Testis (tissue), 3 donors: ENCODE measurements around the gene ZNF561. TPM values are rescaled to one million over a fixed set of nuclear protein-coding genes. Genes with fewer than 3 reads are reported as not detected.
"Not testable (repeated sequence)": the region's sequence is repeated elsewhere in the genome, so short reads cannot be mapped to it uniquely, and the experiment has no call there.

Experiments
- DNase-seq: peaks from one replicate; pipeline ENCODE4 v3.0.0-alpha.2; 2019
- H3K27ac ChIP-seq, 2 donors: fragments of 200-600 bp; sonication (generic); one replicate each; pipeline ENCODE4 v1.5.1; 2019
- H3K27me3 ChIP-seq: fragments of 200-600 bp; sonication (generic); one replicate; pipeline ENCODE4 v1.5.1; 2019
- H3K36me3 ChIP-seq: fragments of 200-600 bp; sonication (generic); one replicate; pipeline ENCODE4 v1.5.1; 2017; ENCODE audit warnings: low read depth; ENCODE audit errors: missing control alignments
- H3K4me1 ChIP-seq: fragments of 200-600 bp; sonication (generic); one replicate; pipeline ENCODE4 v1.5.1; 2019
- H3K4me3 ChIP-seq, 2 donors: fragments of 200-600 bp; sonication (generic); one replicate each; pipeline ENCODE4 v1.5.1; 2017 to 2019
- H3K9me3 ChIP-seq: fragments of 200-600 bp; sonication (generic); one replicate; pipeline ENCODE4 v1.5.1; 2017
- POLR2A ChIP-seq: fragments of 450-650 bp; IDR thresholded peaks from one replicate; pipeline ENCODE4 v1.6.1; 2017; ENCODE audit warnings: antibody characterized with exemption, mild to moderate bottlenecking, moderate library complexity
- WGBS, 2 donors: methylation state at CpG; one replicate each; pipeline ENCODE4 v1.1.5; 2018; 5-methylcytosine and 5-hydroxymethylcytosine counted together
- intact Hi-C: fragments of 100-400 bp; cut with DNase I; formaldehyde crosslinking; loops from one replicate; pipeline ENCODE4 v1.15.1; 2023; ENCODE audit warnings: low total_unique reads
- polyA plus RNA-seq: library from polyadenylated mRNA; stranded (reverse); fragments of 350-450 nt; fragmentation: Illumina TruSeq; extraction: RNeasy Lipid Tissue Mini Kit (QIAGEN cat#74804); gene quantifications from one replicate; pipeline ENCODE4 v1.2.3, GENCODE V29; 2014; ENCODE audit warnings: low read depth, low replicate concordance; ENCODE audit not compliant: insufficient read depth
- total RNA-seq, 2 donors: library from RNA; depleted of rRNA; stranded (reverse); fragments of >200 nt; gene quantifications; one replicate each; pipeline ENCODE4 v1.2.3, GENCODE V29; 2016
- TF ChIP-seq, protein P1 (sequence below), 3 experiments: fragments of 450-650 bp in 2 of 3; fragments of 200-600 bp in 1 of 3; sonication (generic) in 1 of 3; IDR thresholded peaks; one replicate each; pipeline ENCODE4 v1.5.1; 2016 to 2019; ENCODE audit warnings: antibody characterized with exemption in 3 of 3, mild to moderate bottlenecking in 2 of 3, moderate library complexity in 1 of 3

The ZNF561 gene
- total and polyA plus RNA-seq, 3 donors from 2014 or later, result 16.9 to 37.7 (median 19.3) TPM

DNA sequence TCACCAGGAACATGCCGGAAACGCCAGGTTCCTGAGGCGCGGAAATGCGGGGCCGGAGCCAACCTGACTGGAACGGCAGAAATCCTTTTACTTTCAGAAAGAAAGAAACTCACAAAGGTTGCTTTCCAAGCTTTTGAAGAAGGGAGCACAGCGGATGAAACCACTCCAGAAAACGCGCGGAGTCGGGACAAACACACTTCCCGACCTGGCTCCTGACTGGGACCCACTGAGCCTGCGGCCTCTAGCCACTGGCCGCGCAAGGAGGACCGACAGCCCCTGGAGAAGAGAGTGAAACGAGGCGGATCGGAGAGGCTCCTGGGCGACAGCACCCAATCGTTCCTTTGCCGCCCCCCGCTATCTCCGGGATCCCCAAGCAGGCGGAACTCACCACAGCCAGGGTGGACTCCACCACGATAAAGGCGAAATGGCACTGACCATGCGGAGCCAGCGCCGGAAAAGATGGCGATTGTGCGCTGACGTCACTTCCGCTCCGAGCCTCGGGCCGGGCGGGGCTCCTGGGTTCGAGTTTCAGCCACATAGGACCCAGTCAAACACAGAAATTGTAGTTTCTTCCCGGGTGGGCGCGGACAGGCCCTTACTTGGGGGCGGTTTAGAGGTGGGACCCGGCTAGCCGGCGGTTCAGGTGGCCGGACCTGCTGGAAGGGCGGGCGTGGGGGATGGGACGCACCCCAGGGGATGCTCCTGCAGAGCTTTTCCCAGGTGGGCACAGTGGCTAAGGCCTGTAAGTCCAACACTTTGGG lies 36.8 kb downstream of the ZNF561 start, which contains the start of gene ZNF121:
ZNF121 (minus strand) TSS at position 432 of the 761 bp plus-strand sequence. CDS start 16,407 bp downstream, outside the sequence.
- DNase-seq, result peak; percentile 88
- intact Hi-C loops, result no loop called here
- WGBS, 2 donors, result 0 to 1% methylated on average over 21 to 51 of the region's 51 CpGs
- H3K4me1 ChIP-seq, result no peaks in the 10 kb centered on the region
- H3K27me3 ChIP-seq, result no peaks in the 10 kb centered on the region
- no peaks in the 10 kb centered on the region for H3K36me3 ChIP-seq
- TF ChIP-seq, protein P1, sequence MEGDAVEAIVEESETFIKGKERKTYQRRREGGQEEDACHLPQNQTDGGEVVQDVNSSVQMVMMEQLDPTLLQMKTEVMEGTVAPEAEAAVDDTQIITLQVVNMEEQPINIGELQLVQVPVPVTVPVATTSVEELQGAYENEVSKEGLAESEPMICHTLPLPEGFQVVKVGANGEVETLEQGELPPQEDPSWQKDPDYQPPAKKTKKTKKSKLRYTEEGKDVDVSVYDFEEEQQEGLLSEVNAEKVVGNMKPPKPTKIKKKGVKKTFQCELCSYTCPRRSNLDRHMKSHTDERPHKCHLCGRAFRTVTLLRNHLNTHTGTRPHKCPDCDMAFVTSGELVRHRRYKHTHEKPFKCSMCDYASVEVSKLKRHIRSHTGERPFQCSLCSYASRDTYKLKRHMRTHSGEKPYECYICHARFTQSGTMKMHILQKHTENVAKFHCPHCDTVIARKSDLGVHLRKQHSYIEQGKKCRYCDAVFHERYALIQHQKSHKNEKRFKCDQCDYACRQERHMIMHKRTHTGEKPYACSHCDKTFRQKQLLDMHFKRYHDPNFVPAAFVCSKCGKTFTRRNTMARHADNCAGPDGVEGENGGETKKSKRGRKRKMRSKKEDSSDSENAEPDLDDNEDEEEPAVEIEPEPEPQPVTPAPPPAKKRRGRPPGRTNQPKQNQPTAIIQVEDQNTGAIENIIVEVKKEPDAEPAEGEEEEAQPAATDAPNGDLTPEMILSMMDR (IDR thresholded peaks at IDR 0.05), result no peak
- H3K4me3 ChIP-seq, result peak within 1 kb of the TSS; percentile 86
- no peaks in the 10 kb centered on the region for H3K9me3 ChIP-seq
- H3K27ac ChIP-seq, result peak within 1 kb of the TSS; percentile 94 to 96

DNA sequence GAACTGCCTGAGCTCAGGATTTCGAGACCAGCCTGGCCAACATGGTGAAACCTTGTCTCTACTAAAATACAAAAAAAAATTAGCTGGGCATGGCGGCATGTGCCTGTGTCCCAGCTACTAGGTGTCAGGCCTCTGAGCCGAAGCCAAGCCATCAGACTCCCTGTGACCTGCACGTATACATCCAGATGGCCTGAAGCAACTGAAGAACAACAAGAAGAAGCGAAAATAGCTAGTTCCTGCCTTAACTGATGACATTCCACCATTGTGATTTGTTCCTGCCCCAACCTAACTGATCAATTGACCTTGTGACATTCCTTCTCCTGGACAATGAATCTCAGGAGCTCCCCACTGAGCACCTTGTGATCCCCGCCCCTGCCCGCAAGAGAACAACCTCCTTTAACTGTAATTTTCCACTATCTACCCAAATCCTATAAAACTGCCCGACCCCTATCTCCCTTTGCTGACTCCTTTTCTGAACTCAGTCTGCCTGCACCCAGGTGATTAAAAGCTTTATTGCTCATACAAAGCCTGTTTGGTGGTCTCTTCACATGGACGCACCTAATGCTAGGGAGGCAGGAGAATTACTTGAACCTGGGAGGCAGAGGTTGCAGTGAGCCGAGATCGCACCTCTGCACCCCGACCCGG lies 38.8 kb downstream of the ZNF561 start:
- DNase-seq, H3K4me3 ChIP-seq, H3K27ac ChIP-seq, H3K9me3 ChIP-seq, intact Hi-C loops, H3K36me3 ChIP-seq, H3K4me1 ChIP-seq, H3K27me3 ChIP-seq: not testable (repeated sequence)
- WGBS, 2 donors, result 81 to 86% methylated on average over 13 of the region's 13 CpGs

GRCh38 chr19:9580728-9581127 lies 40.3 kb downstream of the ZNF561 start:
- H3K4me1 ChIP-seq, result no peaks in the 10 kb centered on the region
- no peak overlapping the region for H3K4me3 ChIP-seq
- H3K27ac ChIP-seq, result no peak overlapping the region
- H3K27me3 ChIP-seq, result no peaks in the 10 kb centered on the region
- no peaks in the 10 kb centered on the region for H3K36me3 ChIP-seq
- WGBS, 2 donors, result 79 to 82% methylated on average over 5 of the region's 5 CpGs
- intact Hi-C loops, result no loop called here
- no peak for DNase-seq
- no peak for TF ChIP-seq POLR2A
- TF ChIP-seq, protein P1 (IDR thresholded peaks at IDR 0.05), result no peak
- H3K9me3 ChIP-seq, result no peaks in the 10 kb centered on the region

GRCh38 chr19:9570255-9570654 lies 50.8 kb downstream of the ZNF561 start:
- Histone ChIP-seq H3K4me1 (no peaks in the 10 kb centered on the region), H3K27me3 (no peaks in the 10 kb centered on the region), H3K36me3 (no peaks in the 10 kb centered on the region), H3K9me3 (no peaks in the 10 kb centered on the region), H3K27ac (no peak overlapping the region), H3K4me3 (no peak overlapping the region)
- intact Hi-C loops, result no loop called here
- WGBS, 2 donors, result 95 to 98% methylated on average over 6 of the region's 6 CpGs
- DNase-seq, result no peak
- TF ChIP-seq POLR2A, result no peak

GRCh38 chr19:9566729-9567128 lies 54.3 kb downstream of the ZNF561 start:
- H3K27me3 ChIP-seq, result no peaks in the 10 kb centered on the region

More at GRCh38 chr19:9566729-9567128, 54.3 kb downstream of the ZNF561 start:
- intact Hi-C loops, result no loop called here
- no peak overlapping the region for H3K4me3 ChIP-seq
- 90 to 100% methylated on average over 1 of the region's 1 CpG for WGBS, 2 donors
- H3K27ac ChIP-seq, result no peak overlapping the region
- no peaks in the 10 kb centered on the region for H3K36me3 ChIP-seq
- DNase-seq, result no peak
- no peak for TF ChIP-seq POLR2A
- TF ChIP-seq, protein P1 (IDR thresholded peaks at IDR 0.05), result no peak
- H3K9me3 ChIP-seq, result no peaks in the 10 kb centered on the region
- no peaks in the 10 kb centered on the region for H3K4me1 ChIP-seq
